NCI-H2107 treated with DMSO at 0.1 percent for 48 hours (cell line): ENCODE measurements around the gene CDK16.

ENCODE experiments used
- DNase-seq: peaks from one replicate; lab custom pipeline; 2025; ENCODE audit not compliant: unreplicated experiment; lab: John Stamatoyannopoulos, UW

CDK16 gene

GRCh38 chrX:47218280-47218919 is at the start of gene CDK16:
Gene CDK16 (plus strand): TSS chrX:47218681. CDS start chrX:47223558, 4,877 bp downstream.
- DNase-seq = peak; percentile 92

DNA sequence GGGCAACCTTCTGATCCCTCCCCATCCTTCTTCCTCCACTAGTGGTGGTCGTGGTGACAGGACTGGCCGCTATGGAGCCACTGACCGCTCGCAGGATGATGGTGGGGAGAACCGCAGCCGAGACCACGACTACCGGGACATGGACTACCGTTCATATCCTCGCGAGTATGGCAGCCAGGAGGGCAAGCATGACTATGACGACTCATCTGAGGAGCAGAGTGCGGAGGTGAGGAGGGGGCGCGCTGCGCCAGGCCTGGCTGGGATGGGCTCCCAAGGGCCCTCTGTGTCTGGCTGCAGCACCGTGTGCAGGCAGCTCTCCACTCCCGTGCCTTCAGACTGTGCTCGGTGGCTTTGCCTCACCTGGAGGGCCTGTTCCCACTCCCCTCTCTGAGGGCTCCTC is 49.2 kb upstream of the CDK16 start:
- no peak for DNase-seq

- DNase-seq = no peak
Observed at GRCh38 chrX:47169726-47170515, 48.6 kb upstream of the CDK16 start.

GRCh38 chrX:47170861-47171692 is 47.4 kb upstream of the CDK16 start:
- no peak for DNase-seq

GRCh38 chrX:47171996-47172395 is 46.5 kb upstream of the CDK16 start:
- no peak for DNase-seq

DNA sequence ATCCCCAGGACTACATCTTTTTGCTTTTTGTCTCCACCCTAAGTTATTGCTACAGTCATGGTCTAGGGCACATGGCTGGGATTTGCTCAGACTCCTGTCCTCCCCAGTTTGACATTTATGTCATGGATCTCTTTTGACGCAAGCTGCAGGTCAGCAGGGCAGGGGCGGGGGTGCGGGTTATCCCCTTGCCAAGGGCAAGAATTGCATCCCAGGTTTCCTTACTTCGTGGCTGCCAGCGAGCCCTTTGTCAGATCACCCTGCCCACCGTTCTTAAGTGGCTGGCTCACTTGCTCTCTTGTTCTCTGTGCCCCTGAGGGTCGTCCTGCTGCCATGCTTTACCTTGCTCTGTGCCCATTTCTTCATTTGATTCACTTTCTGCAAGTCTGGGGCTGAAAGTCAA is 45.9 kb upstream of the CDK16 start:
- no peak for DNase-seq

DNA sequence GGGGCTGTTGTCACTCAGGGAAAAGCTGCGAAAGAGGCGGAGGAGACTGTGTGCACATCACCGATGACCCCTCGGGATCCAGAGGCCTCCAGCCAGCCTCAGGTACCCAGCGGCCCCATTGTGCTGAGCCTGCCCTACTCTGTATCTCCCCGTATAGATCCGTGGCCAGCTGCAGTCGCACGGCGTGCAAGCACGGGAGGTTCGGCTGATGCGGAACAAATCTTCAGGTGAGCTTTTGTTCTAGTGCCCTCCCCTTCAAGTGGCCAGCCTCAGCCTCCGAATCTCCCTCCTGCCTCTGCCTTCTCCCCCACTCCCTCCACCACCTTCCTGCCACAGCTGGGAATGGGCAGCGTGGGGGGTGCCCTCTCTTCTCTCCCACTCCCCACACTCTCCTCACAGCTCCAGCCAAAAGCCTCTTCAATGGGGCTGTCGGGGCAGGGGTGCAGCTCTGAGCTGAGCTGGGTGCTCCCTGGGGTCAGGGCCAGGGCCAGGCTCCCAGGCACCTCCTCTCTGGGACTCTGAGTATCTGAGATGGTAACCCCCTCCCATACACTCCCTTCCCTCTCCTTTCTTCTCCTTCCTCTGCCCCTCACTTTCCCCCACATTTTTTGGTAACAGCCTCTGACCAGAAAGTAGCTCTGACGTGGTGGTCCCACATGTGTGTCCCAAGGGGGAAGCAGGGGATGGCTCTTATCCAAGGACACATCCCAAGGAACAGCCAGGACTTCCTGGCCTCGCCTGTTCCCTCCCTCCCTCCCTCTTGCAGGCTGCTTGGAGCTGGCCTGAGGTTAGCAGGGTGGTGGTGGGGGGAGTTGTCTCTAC is 45.3 kb upstream of the CDK16 start:
- DNase-seq = no peak

DNA sequence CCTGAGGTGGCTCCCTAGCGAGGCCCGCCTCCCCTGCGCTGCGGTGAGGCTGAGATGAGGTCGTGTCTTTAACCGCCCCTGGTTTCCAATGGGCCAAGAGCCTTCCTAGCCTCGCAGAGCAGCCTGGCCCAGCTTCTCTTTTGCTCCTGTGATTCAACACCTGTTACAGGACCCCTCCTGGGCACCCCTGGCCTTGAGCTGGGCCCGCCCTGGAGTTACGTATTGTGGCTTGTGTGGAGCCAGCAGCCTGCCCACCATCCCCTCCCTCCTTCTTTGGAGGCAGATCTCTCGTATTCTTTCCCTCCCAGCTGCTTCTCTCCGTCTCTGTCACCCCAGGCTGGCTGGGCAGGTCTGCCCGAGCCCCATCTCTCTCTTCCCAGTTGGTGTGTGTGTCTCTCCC is 44.1 kb upstream of the CDK16 start:
- no peak for DNase-seq

- no peak for DNase-seq
Observed at GRCh38 chrX:47174846-47175587, 43.5 kb upstream of the CDK16 start.

DNA sequence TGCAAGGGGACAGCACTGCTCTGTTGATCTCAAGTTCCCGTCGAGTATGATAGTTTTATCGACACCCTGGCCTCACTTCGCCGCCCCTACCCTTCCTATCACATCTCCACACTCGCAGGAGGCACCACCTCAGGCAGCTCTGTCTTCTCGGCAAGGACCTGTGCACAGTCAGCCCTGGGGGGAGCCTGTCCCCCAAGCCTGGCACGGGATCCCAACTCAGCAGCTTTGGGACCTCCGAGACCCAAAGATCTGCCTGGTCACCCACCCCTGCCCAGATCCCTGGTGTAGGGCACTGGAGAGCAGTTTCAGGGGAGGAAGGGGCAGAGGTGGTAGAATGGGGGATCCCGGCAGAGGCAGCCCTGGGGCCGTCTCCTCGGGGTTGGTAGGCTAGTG is 42.9 kb upstream of the CDK16 start:
- DNase-seq = no peak

DNA sequence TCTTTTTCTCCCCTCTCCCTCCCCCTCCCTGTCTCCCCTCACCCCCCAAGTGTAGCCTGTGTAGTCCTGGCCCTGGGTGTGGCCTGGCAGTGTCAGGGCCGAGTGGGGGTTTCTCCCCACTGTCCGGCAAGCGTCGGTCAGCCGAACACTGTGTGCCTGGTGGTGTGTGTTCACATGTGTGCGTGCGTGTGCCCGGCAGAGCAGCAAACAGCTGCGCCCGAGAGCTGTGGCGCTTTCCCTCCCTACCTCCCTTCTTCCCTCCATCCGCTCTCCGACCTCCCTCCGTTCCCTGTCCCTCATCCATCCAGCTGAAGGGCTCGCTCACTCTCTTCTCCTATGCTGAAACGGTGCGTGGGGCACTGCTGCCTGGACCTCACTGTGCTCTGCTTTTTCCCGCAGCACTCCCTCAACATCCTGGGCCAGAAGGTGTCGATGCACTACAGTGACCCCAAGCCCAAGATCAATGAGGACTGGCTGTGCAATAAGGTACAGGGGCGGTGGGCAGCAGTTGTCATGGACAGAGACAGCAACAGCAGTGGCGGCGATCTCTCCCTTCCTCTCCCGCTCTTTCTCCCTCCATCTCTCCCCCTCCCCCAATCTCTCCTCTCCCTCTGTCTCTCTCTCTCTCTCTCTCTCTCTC is 42.3 kb upstream of the CDK16 start:
- no peak for DNase-seq

DNA sequence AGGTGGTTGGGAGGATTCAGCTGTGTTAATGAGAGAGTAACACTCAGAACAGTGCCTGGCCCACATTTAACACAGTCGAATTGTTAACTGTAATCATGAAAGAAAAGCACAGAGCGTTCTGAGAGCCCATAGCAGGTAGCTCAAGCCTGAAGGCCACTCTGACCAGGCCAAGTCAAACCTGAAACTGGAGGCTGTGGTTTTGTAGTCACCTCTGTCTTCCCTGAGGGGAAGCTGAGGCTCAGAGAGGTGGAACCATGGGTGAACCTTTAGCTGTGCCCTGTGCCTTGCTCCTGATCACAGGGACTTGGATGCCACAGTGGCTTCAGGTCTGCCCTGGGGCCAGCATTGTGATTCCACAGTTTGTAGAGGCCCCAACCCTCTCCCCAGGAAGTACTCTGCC is 41.4 kb upstream of the CDK16 start:
- DNase-seq = no peak

GRCh38 chrX:47178337-47178736 is 40.1 kb upstream of the CDK16 start:
- no peak for DNase-seq

- DNase-seq = no peak
Observed at GRCh38 chrX:47179221-47179927, 39.1 kb upstream of the CDK16 start.

DNA sequence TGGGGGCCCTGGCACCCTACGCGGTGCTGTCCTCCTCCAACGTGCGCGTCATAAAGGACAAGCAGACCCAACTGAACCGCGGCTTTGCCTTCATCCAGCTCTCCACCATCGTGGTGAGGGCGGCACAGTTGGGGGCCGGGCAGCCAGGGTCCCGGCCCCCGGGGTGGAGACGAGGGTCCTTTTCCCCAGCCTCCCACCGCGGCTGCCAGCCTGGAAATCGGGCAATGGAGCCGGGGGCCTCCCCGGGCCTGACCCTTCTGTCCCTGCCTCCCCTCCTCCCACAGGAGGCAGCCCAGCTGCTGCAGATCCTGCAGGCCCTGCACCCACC is 38.6 kb upstream of the CDK16 start:
- no peak for DNase-seq

DNA sequence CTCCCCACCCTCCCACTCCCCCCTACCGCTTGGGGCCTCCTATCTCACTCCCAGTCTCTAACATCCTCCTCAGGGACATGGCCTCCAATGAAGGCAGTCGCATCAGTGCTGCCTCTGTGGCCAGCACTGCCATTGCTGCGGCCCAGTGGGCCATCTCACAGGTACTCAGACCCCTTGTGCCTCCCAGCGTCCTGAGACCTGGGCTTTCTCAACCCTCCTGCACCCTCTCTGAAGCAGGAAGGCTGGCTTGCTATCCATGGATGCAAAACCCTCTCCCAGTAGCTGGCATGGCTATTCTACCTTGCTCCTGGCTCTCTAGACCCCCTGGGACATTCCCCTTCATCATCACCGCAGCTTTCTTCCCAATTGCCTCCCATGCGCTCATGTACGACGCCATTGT is 38.1 kb upstream of the CDK16 start:
- DNase-seq = no peak

DNA sequence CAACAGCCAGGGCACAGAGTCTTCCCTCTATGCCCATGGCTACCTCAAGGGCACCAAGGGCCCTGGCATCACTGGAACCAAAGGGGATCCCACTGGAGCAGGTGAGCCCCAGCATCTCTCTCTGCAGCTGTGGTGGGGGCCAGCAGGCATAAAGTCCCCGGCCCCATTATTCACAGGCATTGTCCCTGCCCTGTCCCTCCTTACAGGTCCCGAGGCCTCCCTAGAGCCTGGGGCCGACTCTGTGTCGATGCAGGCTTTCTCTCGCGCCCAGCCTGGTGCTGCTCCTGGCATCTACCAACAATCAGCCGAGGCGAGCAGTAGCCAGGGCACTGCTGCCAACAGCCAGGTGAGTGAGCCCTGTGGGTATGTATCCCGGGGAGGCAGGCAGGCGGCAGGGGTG is 37.2 kb upstream of the CDK16 start:
- no peak for DNase-seq

DNA sequence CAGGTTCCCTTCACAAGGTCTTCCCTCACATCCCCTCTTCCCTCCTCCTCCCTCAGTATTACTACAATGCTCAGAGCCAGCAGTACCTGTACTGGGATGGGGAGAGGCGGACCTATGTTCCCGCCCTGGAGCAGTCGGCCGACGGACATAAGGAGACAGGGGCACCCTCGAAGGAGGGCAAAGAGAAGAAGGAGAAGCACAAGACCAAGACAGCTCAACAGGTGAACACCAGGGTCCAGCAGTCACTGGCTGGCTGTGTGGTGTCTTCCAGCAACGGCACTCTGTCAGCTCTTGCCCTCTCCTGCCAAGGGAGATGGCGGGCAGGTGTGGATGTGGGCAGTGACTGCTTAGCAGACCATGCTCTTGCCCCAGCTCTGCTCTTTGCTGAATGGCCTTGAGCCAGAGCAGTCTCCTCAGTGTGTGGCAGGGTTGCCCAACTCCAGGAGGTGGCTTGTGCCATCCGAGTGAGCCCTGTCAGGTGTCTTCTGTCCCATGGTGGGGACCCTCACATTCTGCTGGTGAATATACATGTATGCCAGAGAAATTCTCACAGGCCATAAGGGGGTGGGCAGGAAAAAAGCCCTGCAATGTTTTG is 36.3 kb upstream of the CDK16 start:
- DNase-seq = no peak

DNA sequence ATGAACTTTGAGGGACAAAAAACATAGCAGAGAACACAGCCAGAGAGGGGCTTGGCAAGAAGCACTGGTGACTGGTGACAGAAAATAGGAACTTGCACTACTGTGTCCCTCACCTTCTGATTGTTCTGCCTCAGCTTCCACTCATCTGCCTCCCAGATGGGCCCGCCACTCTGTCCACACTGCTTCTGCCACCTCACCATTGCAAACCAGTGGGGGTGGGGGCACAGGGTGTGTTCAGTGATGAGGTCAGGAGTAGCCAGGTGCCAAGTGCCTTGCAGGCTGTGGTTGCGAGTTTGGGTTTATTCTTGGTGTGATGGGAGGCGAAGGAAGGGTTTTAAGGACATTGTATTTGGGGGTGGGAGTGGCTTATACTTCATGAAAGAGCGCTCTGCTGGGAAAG is 34.0 kb upstream of the CDK16 start:
- no peak for DNase-seq
